PC-3 (cell line): ENCODE measurements around the gene UGT1A7.

Experiments
- EZH2 ChIP-seq: fragments of 300-600 bp; sonication (generic); IDR thresholded peaks from one replicate; pipeline ENCODE4 v1.6.1; 2017; ENCODE audit warnings: antibody characterized with exemption, mild to moderate bottlenecking, low read length; ENCODE audit not compliant: unreplicated experiment
- EZH2phosphoT487 ChIP-seq: fragments of 300-600 bp; sonication (generic); IDR thresholded peaks from 2 replicates; pipeline ENCODE4 v1.6.1; 2018; ENCODE audit warnings: mild to moderate bottlenecking, antibody characterized with exemption, low read length, borderline replicate concordance
- TF ChIP-seq, protein P1 (sequence below): fragments of 300-600 bp; sonication (generic); conservative IDR thresholded peaks from 2 replicates; pipeline ENCODE4 v1.5.1; 2017; ENCODE audit warnings: antibody characterized with exemption, low read depth, mild to moderate bottlenecking, low read length

DNA sequence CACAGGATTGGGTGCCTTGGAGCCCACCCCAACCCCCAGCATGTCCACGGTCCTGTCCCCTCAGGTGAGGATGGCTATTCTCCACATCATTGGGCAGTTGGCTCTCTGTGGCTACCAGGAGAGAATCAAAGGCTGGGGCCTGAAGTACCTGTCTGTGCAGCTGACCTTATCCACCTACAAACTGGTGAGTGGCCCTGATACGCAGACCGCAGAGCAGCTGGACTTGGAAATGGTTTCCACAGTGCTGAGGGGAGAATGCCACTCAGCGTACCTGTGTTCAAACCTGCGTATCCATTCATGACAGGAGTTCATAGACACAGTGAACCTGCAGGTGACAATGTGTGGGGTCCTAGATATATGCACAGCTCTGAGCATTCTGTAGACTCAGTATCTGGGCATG lies 118.0 kb downstream of the UGT1A7 start:
- TF ChIP-seq, protein P1, sequence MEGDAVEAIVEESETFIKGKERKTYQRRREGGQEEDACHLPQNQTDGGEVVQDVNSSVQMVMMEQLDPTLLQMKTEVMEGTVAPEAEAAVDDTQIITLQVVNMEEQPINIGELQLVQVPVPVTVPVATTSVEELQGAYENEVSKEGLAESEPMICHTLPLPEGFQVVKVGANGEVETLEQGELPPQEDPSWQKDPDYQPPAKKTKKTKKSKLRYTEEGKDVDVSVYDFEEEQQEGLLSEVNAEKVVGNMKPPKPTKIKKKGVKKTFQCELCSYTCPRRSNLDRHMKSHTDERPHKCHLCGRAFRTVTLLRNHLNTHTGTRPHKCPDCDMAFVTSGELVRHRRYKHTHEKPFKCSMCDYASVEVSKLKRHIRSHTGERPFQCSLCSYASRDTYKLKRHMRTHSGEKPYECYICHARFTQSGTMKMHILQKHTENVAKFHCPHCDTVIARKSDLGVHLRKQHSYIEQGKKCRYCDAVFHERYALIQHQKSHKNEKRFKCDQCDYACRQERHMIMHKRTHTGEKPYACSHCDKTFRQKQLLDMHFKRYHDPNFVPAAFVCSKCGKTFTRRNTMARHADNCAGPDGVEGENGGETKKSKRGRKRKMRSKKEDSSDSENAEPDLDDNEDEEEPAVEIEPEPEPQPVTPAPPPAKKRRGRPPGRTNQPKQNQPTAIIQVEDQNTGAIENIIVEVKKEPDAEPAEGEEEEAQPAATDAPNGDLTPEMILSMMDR: no peak
- TF ChIP-seq EZH2phosphoT487: no peak
- TF ChIP-seq EZH2: no peak
